ENCODE data around the gene OGFOD1. TPM values are rescaled to one million over a fixed set of nuclear protein-coding genes. Genes with fewer than 3 reads are reported as not detected.

OGFOD1 gene
- total and polyA plus RNA-seq, 5 donors from 2014 or later = 22.7 to 96.4 (median 82.8) TPM

DNA sequence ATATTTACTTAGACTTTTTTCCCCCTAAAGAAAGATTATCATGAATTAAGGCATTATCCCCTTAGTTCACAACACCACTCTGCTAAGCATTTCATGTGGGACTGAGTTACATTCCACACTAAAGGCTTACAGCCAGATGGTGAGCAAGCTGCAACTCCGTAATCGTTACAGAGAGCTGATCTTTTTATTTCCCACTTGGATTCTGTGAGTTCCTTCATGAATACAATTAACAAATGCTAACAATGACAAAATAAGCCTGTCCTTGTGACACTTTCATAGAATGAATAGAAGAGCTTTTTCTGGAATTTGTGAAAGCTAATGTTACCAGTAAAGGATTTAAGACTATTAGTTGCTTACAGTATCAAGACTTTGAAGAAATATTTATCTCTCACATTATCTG lies 8.7 kb downstream of the OGFOD1 start:
- no peaks in the 10 kb centered on the region for H3K9me3 ChIP-seq (ENCODE audit: control insufficient read depth in 2 of 2, low read length in 2 of 2)
- peaks cover 66% of the 10 kb centered on the region for H3K36me3 Mint-ChIP-seq
- H3K4me3 Mint-ChIP-seq = no peak overlapping the region
- peaks cover 8 to 32% (median 23%) of the 10 kb centered on the region in 4 donors for H3K4me1 Mint-ChIP-seq
- H3K27ac Mint-ChIP-seq = no peak overlapping the region
- no peak overlapping the region for H3K27ac ChIP-seq (ENCODE audit: insufficient read depth, low read length, poor library complexity, severe bottlenecking)
- no peaks in the 10 kb centered on the region for H3K9me3 Mint-ChIP-seq
- H3K4me3 ChIP-seq (ENCODE audit: low read depth, low read length) = no peak overlapping the region
- H3K4me1 ChIP-seq (ENCODE audit: control insufficient read depth, insufficient read depth, low read length, poor library complexity, severe bottlenecking) = no peaks in the 10 kb centered on the region
- H3K27me3 Mint-ChIP-seq = no peaks in the 10 kb centered on the region
- DNase-seq (no peak), ATAC-seq (ENCODE audit: low read depth in 2 of 2) (no peak)
- H3K27me3 ChIP-seq (ENCODE audit: control insufficient read depth, insufficient read depth, low read length) = no peaks in the 10 kb centered on the region
- H3K36me3 ChIP-seq (ENCODE audit: control insufficient read depth, insufficient read depth, low read length) = peaks cover 86% of the 10 kb centered on the region

DNA sequence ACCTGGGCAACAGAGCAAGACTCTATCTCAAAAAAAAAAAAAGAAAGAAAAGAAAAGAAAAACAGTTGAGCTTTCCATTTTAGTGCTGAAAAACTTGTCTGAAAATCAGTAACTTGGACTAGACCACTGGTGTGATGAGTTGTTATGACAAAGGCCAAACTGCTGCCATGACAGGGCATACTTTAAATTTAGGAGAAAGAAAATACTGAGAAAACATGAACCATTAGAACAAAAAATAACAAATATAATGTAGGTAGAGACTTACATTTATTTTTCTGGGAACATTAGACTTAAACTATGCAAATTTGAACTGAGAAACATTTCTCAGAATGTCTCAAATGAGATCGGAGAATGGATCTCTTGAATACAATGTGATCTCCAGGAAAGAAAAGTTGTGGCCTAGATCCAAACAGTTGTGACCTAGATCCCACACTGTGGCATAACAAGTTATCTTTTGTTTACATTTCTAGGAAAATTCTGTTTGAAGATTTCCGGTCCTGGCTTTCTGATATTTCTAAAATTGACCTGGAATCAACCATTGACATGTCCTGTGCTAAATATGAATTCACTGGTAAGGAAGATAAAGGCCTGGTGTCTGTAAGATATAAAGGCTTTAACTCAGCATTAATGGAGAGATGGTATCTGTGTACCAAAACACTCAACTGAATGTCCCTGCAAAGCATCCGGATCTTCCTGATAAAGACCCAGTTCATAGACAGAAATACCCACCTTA lies 10.9 kb downstream of the OGFOD1 start:
- Mint-ChIP-seq H3K4me3 (no peak overlapping the region), H3K9me3 (no peaks in the 10 kb centered on the region), H3K4me1 (peaks cover 0 to 18% (median 8%) of the 10 kb centered on the region in 4 donors), H3K27ac (peak overlapping the region in 1 of 3 donors; percentile 10), H3K27me3 (no peaks in the 10 kb centered on the region), H3K36me3 (peaks cover 61% of the 10 kb centered on the region)
- H3K4me3 ChIP-seq (ENCODE audit: low read depth, low read length) = no peak overlapping the region
- ATAC-seq (ENCODE audit: low read depth in 2 of 2) (no peak), DNase-seq (no peak)
- no peaks in the 10 kb centered on the region for H3K27me3 ChIP-seq (ENCODE audit: control insufficient read depth, insufficient read depth, low read length)
- no peaks in the 10 kb centered on the region for H3K9me3 ChIP-seq (ENCODE audit: control insufficient read depth in 2 of 2, low read length in 2 of 2)
- H3K4me1 ChIP-seq (ENCODE audit: control insufficient read depth, insufficient read depth, low read length, poor library complexity, severe bottlenecking) = no peaks in the 10 kb centered on the region
- peaks cover 87% of the 10 kb centered on the region for H3K36me3 ChIP-seq (ENCODE audit: control insufficient read depth, insufficient read depth, low read length)
- H3K27ac ChIP-seq (ENCODE audit: insufficient read depth, low read length, poor library complexity, severe bottlenecking) = no peak overlapping the region

DNA sequence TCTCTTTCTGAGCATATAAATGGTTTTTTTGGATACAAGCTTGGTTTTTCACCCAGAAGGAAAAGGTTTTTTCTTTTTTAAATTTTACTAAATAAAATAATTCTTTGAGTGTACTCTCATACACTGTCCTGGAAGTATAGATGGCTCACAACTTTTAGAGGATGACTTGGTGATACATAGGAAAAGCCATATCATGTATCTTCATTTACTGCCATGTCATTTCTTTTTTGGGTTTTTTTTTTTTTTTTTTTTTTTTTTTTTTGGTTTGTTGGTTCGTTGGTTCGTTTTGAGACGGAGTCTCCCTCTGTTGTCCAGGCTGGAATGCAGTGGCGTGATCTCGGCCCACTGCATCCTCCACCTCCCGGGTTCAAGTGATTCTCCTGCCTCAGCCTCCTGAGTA lies 11.8 kb downstream of the OGFOD1 start:
- ATAC-seq (ENCODE audit: low read depth in 2 of 2) = no peak
- peaks cover 0 to 14% (median 4%) of the 10 kb centered on the region in 4 donors for H3K4me1 Mint-ChIP-seq
- H3K4me3 ChIP-seq (ENCODE audit: low read depth, low read length) = no peak overlapping the region
- no peak for DNase-seq
- H3K27me3 ChIP-seq (ENCODE audit: control insufficient read depth, insufficient read depth, low read length) = no peaks in the 10 kb centered on the region
- H3K27ac ChIP-seq (ENCODE audit: insufficient read depth, low read length, poor library complexity, severe bottlenecking) = no peak overlapping the region
- no peak overlapping the region for H3K4me3 Mint-ChIP-seq
- H3K36me3 Mint-ChIP-seq = peaks cover 55% of the 10 kb centered on the region
- no peaks in the 10 kb centered on the region for H3K9me3 ChIP-seq (ENCODE audit: control insufficient read depth in 2 of 2, low read length in 2 of 2)
- H3K36me3 ChIP-seq (ENCODE audit: control insufficient read depth, insufficient read depth, low read length) = peaks cover 86% of the 10 kb centered on the region
- no peak overlapping the region for H3K27ac Mint-ChIP-seq
- no peaks in the 10 kb centered on the region for H3K9me3 Mint-ChIP-seq
- no peaks in the 10 kb centered on the region for H3K4me1 ChIP-seq (ENCODE audit: control insufficient read depth, insufficient read depth, low read length, poor library complexity, severe bottlenecking)
- no peaks in the 10 kb centered on the region for H3K27me3 Mint-ChIP-seq

DNA sequence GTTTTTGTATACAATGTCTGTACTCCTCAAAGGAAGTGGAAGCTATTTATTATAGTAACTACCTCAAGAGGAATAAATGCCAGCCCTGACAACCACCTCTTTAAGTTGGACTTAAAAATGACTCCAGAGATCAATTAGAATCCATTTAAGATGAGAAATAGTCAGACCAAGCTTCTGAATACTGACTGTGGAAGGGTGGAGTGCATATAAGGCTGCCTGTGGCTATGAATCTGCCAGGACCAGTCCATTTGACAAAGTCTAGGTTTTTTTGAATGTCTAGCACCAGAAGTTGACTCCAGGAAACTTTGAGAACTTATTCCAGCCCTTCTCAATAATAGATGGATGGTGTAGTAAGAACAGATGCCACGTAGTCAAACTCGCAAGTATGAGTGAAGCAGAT lies 15.0 kb downstream of the OGFOD1 start:
- Mint-ChIP-seq H3K36me3 (peaks cover 64% of the 10 kb centered on the region), H3K4me3 (no peak overlapping the region), H3K27ac (no peak overlapping the region), H3K9me3 (no peaks in the 10 kb centered on the region), H3K4me1 (peaks cover 0 to 6% (median 2%) of the 10 kb centered on the region in 4 donors), H3K27me3 (no peaks in the 10 kb centered on the region)
- ATAC-seq (ENCODE audit: low read depth in 2 of 2) (no peak), DNase-seq (no peak)
- H3K36me3 ChIP-seq (ENCODE audit: control insufficient read depth, insufficient read depth, low read length) = peaks cover 86% of the 10 kb centered on the region
- no peaks in the 10 kb centered on the region for H3K27me3 ChIP-seq (ENCODE audit: control insufficient read depth, insufficient read depth, low read length)
- H3K27ac ChIP-seq (ENCODE audit: insufficient read depth, low read length, poor library complexity, severe bottlenecking) = no peak overlapping the region
- H3K4me1 ChIP-seq (ENCODE audit: control insufficient read depth, insufficient read depth, low read length, poor library complexity, severe bottlenecking) = no peaks in the 10 kb centered on the region
- H3K4me3 ChIP-seq (ENCODE audit: low read depth, low read length) = no peak overlapping the region
- no peaks in the 10 kb centered on the region for H3K9me3 ChIP-seq (ENCODE audit: control insufficient read depth in 2 of 2, low read length in 2 of 2)

DNA sequence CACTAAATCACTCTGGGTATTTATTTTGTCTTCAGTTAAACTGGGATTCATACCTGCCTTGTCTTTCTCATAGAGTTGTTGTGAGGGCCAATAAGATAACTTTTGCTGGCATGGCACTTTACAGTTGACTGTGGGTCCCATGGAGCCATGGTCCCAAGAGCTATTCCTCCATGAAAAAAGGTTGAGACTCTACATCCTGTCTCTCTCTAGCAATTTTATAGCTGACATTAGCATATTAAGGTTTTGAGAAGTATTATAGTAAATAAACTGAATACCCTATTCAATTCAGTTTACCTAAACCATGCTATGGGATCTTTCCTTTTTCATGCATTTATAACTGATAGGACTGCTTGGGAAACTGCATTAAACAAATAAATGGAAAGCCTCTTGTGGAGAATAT lies 17.4 kb downstream of the OGFOD1 start:
- Histone ChIP-seq H3K36me3 (ENCODE audit: control insufficient read depth, insufficient read depth, low read length) (peaks cover 92% of the 10 kb centered on the region), H3K4me3 (ENCODE audit: low read depth, low read length) (no peak overlapping the region), H3K4me1 (ENCODE audit: control insufficient read depth, insufficient read depth, low read length, poor library complexity, severe bottlenecking) (no peaks in the 10 kb centered on the region), H3K9me3 (ENCODE audit: control insufficient read depth in 2 of 2, low read length in 2 of 2) (no peaks in the 10 kb centered on the region), H3K27ac (ENCODE audit: insufficient read depth, low read length, poor library complexity, severe bottlenecking) (no peak overlapping the region), H3K27me3 (ENCODE audit: control insufficient read depth, insufficient read depth, low read length) (no peaks in the 10 kb centered on the region)
- Mint-ChIP-seq H3K4me3 (no peak overlapping the region), H3K9me3 (no peaks in the 10 kb centered on the region), H3K4me1 (peaks cover 0 to 4% (median 0%) of the 10 kb centered on the region in 4 donors), H3K36me3 (peaks cover 49% of the 10 kb centered on the region), H3K27ac (peak overlapping the region in 2 of 3 donors; percentile 29 to 44), H3K27me3 (no peaks in the 10 kb centered on the region)
- no peak for ATAC-seq (ENCODE audit: low read depth in 2 of 2)
- no peak for DNase-seq

DNA sequence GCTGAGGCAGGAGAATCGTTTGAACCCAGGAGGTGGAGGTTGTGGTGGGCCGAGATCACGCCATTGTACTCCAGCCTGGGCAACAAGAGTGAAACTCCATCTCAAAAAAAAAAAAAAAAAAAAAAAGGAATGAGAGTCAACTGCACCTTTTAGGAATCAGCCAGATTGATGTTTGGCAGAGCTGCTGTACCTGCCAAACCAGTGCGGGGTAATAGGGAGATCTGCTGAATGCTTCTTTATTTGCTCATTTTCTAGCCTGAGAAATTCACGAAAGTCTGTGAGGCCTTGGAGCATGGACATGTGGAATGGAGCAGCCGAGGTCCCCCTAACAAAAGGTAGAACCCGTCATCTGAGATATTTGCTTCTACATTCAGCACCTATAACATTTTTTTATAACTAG lies 18.4 kb downstream of the OGFOD1 start:
- Mint-ChIP-seq H3K4me3 (no peak overlapping the region), H3K4me1 (peaks cover 0 to 4% (median 0%) of the 10 kb centered on the region in 4 donors), H3K27ac (no peak overlapping the region), H3K27me3 (no peaks in the 10 kb centered on the region), H3K9me3 (no peaks in the 10 kb centered on the region), H3K36me3 (peaks cover 42% of the 10 kb centered on the region)
- Histone ChIP-seq H3K4me1 (ENCODE audit: control insufficient read depth, insufficient read depth, low read length, poor library complexity, severe bottlenecking) (no peaks in the 10 kb centered on the region), H3K9me3 (ENCODE audit: control insufficient read depth in 2 of 2, low read length in 2 of 2) (no peaks in the 10 kb centered on the region), H3K36me3 (ENCODE audit: control insufficient read depth, insufficient read depth, low read length) (peaks cover 91% of the 10 kb centered on the region), H3K4me3 (ENCODE audit: low read depth, low read length) (no peak overlapping the region), H3K27me3 (ENCODE audit: control insufficient read depth, insufficient read depth, low read length) (no peaks in the 10 kb centered on the region), H3K27ac (ENCODE audit: insufficient read depth, low read length, poor library complexity, severe bottlenecking) (no peak overlapping the region)
- DNase-seq (no peak), ATAC-seq (ENCODE audit: low read depth in 2 of 2) (no peak)

DNA sequence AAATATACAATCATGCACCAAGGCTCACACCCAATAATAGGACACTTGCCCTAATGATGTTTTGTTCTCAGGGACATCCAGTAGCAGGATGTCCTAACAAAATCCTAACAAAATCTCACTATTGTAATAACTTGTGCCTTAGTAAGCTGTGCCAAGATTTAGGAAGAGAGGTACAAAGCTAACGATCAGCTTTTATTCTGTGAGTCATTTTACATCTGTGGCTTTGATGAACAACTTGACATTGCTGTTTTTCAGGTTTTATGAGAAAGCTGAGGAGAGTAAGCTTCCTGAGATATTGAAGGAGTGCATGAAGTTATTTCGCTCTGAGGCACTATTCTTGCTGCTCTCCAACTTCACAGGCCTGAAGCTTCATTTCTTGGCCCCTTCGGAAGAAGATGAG lies 18.9 kb downstream of the OGFOD1 start:
- Histone ChIP-seq H3K36me3 (ENCODE audit: control insufficient read depth, insufficient read depth, low read length) (peaks cover 93% of the 10 kb centered on the region), H3K4me1 (ENCODE audit: control insufficient read depth, insufficient read depth, low read length, poor library complexity, severe bottlenecking) (no peaks in the 10 kb centered on the region), H3K9me3 (ENCODE audit: control insufficient read depth in 2 of 2, low read length in 2 of 2) (no peaks in the 10 kb centered on the region), H3K4me3 (ENCODE audit: low read depth, low read length) (no peak overlapping the region), H3K27me3 (ENCODE audit: control insufficient read depth, insufficient read depth, low read length) (no peaks in the 10 kb centered on the region), H3K27ac (ENCODE audit: insufficient read depth, low read length, poor library complexity, severe bottlenecking) (no peak overlapping the region)
- DNase-seq = no peak
- peaks cover 0 to 4% (median 0%) of the 10 kb centered on the region in 4 donors for H3K4me1 Mint-ChIP-seq
- no peaks in the 10 kb centered on the region for H3K9me3 Mint-ChIP-seq
- peaks cover 46% of the 10 kb centered on the region for H3K36me3 Mint-ChIP-seq
- no peaks in the 10 kb centered on the region for H3K27me3 Mint-ChIP-seq
- ATAC-seq (ENCODE audit: low read depth in 2 of 2) = no peak
- H3K4me3 Mint-ChIP-seq = no peak overlapping the region
- no peak overlapping the region for H3K27ac Mint-ChIP-seq

DNA sequence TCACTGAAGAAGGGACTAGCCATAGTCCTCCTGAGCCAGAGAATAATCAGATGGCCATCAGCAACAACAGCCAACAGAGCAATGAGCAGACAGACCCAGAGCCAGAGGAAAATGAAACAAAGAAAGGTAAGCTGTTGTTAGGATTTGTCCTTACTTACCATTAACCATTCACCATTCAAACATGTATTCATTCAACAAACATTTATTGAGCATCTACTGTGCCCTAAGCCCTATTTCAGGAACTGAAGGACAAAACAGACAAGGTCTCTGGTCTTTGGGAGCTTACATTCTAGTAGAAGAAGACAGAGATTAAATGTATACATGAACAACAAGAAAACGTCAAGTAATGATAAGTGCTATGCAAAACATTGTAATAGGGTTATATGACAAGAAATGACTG lies 19.3 kb downstream of the OGFOD1 start:
- Mint-ChIP-seq H3K27me3 (no peaks in the 10 kb centered on the region), H3K4me3 (no peak overlapping the region), H3K36me3 (peaks cover 46% of the 10 kb centered on the region), H3K4me1 (peaks cover 0 to 4% (median 0%) of the 10 kb centered on the region in 4 donors), H3K27ac (no peak overlapping the region), H3K9me3 (no peaks in the 10 kb centered on the region)
- Histone ChIP-seq H3K36me3 (ENCODE audit: control insufficient read depth, insufficient read depth, low read length) (peaks cover 93% of the 10 kb centered on the region), H3K4me3 (ENCODE audit: low read depth, low read length) (no peak overlapping the region), H3K4me1 (ENCODE audit: control insufficient read depth, insufficient read depth, low read length, poor library complexity, severe bottlenecking) (no peaks in the 10 kb centered on the region), H3K27ac (ENCODE audit: insufficient read depth, low read length, poor library complexity, severe bottlenecking) (no peak overlapping the region), H3K27me3 (ENCODE audit: control insufficient read depth, insufficient read depth, low read length) (no peaks in the 10 kb centered on the region), H3K9me3 (ENCODE audit: control insufficient read depth in 2 of 2, low read length in 2 of 2) (no peaks in the 10 kb centered on the region)
- ATAC-seq (ENCODE audit: low read depth in 2 of 2) (no peak), DNase-seq (no peak)

Data from CD4-positive, CD25-positive, alpha-beta regulatory T cell (primary cell).